ENCODE results near the gene PPFIA2.

GRCh38 chr12:81314903-81315531, 444.1 kb downstream of the PPFIA2 start:
- TF ChIP-seq IRF2 (CRISPR knock-in tag; IDR thresholded peaks at IDR 0.05; ENCODE audit: borderline replicate concordance, low read depth): no peak
- no peak for TF ChIP-seq RELA (CRISPR knock-in tag; IDR thresholded peaks at IDR 0.05; ENCODE audit: borderline replicate concordance)
- no peak for TF ChIP-seq FOXJ3 (CRISPR knock-in tag; IDR thresholded peaks at IDR 0.05; ENCODE audit: borderline replicate concordance)
- no peak for TF ChIP-seq OVOL2 (CRISPR knock-in tag; IDR thresholded peaks at IDR 0.05; ENCODE audit: borderline replicate concordance)
- TF ChIP-seq NFE2L1 (CRISPR knock-in tag; IDR thresholded peaks at IDR 0.05): no peak
- no peak for TF ChIP-seq CTCF (IDR thresholded peaks at IDR 0.05)
- no peak for TF ChIP-seq PRDM15 (CRISPR knock-in tag; IDR thresholded peaks at IDR 0.05)

Data from WTC11 (cell line).